ENCODE data around the gene DENND1C.
"Not testable (repeated sequence)": the region's sequence is repeated elsewhere in the genome, so short reads cannot be mapped to it uniquely, and the experiment has no call there.

DENND1C gene

GRCh38 chr19:6481541-6482342 is at the start of gene DENND1C:
DENND1C (minus strand) TSS chr19:6481787; CDS start chr19:6481695, 92 bp downstream.
- no peak for DNase-seq

GRCh38 chr19:6530386-6531162 is 49.0 kb upstream of the DENND1C start, which contains the start of gene TNFSF9:
TNFSF9 (plus strand) TSS chr19:6531026; CDS start chr19:6531037, 11 bp downstream.
- DNase-seq = peak; percentile 72 to 88

- DNase-seq = no peak
Measured at GRCh38 chr19:6529937-6530385, 48.4 kb upstream of the DENND1C start.

- DNase-seq = no peak
Measured at GRCh38 chr19:6529351-6529750, 47.8 kb upstream of the DENND1C start.

- DNase-seq = no peak
Measured at GRCh38 chr19:6528544-6529121, 47.0 kb upstream of the DENND1C start.

- no peak for DNase-seq
Measured at GRCh38 chr19:6527893-6528543, 46.4 kb upstream of the DENND1C start.

GRCh38 chr19:6524311-6524710 is 42.7 kb upstream of the DENND1C start:
- DNase-seq = no peak

GRCh38 chr19:6522712-6523111 is 41.1 kb upstream of the DENND1C start:
- DNase-seq = no peak

- DNase-seq = no peak
Measured at GRCh38 chr19:6521718-6522646, 40.4 kb upstream of the DENND1C start.

- DNase-seq = peak in 1 of 2 experiments; percentile 40
Measured at GRCh38 chr19:6519289-6519688, 37.7 kb upstream of the DENND1C start.

GRCh38 chr19:6518145-6518911 is 36.7 kb upstream of the DENND1C start:
- DNase-seq = no peak

- peak; percentile 76 to 82 for DNase-seq
Measured at GRCh38 chr19:6516659-6517291, 35.2 kb upstream of the DENND1C start.

- DNase-seq = peak; percentile 93 to 96
Measured at GRCh38 chr19:6516018-6516658, 34.6 kb upstream of the DENND1C start.

GRCh38 chr19:6514926-6515544 is 33.4 kb upstream of the DENND1C start:
- no peak for DNase-seq

GRCh38 chr19:6514089-6514488 is 32.5 kb upstream of the DENND1C start:
- no peak for DNase-seq

GRCh38 chr19:6510618-6511017 is 29.0 kb upstream of the DENND1C start:
- no peak for DNase-seq

GRCh38 chr19:6509118-6509971 is 27.8 kb upstream of the DENND1C start:
- no peak for DNase-seq

- DNase-seq = not testable (repeated sequence)
Measured at GRCh38 chr19:6508028-6508771, 26.6 kb upstream of the DENND1C start.
